ENCODE results near the gene ARTN.

The ARTN gene

DNA sequence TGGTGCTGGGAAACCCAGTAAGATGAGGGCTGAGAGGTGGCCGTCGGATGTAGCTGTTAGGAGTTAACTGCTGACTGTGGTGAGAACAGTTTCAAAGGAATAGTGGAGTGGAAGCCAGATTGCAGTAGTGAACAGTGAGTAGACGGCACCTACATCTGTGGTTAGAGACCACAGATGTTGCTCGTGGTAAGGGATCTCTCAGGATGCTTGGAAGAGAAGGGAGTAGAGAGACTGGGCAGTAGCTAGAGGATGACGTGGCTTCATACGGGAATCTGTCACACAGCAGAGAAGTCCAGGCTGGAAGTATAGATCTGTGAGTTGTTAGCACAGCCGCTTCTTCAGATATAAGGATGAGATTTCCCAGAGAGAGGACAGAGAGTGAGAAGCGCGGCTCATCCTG lies 7.8 kb upstream of the ARTN start:
- no peak for DNase-seq

GRCh38 chr1:43930168-43930948 lies 3.2 kb upstream of the ARTN start:
- no peak for DNase-seq

GRCh38 chr1:43930949-43931275 lies 2.7 kb upstream of the ARTN start:
- no peak for DNase-seq

DNA sequence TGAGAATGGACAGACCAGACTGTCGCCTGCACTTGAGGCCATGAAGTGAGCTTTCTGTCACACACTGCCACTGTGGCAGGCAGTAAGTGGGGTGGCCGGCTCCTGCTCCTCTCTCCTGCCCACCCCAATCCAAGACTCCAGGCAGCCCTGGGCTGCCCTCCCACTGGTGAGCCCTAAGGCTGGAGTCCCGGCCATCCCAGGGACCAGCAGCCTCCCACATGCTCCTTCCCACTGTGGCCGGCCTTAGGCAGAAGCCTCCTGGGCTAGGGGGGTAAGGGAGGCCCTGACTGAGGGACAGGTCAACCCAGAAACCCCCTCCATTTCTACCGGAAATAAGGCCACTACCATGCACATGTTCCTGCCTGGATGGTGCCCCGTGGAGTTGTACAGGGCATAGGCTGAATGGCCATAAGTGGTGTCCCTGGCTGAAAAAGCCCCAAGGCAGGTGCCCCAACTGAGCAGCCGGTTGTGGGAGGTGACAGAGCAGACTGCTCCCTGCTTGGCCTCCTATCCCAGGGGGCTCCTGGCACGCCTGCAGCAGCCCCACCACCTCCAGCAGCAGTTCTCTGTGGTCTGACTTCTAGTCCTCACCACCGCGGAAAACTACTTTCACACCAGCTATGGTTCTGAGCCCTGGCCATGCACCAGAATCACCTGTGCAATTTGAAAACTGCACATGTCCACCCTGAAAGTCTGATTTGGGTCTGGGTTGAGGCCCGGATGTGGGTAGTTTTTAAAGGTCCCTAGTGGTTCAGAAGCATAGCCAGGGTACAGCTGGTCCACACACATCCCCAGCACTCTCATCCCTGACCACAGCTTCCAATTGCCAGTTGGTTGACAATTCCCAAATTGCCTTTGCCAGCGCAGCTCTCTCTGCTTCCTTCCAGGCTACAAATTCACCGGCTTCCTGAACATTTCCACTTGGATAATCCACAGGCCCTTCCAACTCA lies 1.6 kb upstream of the ARTN start:
- DNase-seq: no peak

DNA sequence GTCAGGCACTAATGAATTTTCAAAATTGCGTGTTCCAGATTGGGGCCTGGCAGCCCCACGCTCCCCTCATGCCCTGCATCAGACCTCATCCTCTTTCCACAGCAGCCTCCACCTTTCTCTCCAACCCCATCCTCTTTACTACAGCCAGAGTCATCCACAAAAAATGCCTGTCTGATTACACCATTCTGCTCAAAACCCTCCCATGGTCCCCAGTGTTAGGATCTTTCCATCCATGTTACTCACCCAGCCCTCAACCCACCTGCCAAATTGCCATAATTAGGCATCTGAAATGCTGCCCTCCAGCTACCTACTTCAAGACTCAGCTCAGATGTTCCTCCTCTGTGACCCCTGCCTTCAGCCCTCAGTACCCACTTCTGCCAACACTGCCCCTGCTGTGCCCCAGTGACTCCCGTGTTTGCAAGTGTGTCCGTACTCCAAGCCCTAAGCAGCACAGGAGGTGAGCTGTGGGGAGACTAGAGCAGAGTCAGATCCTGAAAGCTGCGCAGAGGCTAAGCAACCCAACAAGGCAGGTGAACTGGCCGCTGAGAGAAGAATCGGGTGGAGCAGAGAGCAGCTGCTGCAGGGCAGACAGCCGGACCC lies 715 bp upstream of the ARTN start:
- DNase-seq: no peak

- peak; percentile 40 to 72 for DNase-seq
Observed at GRCh38 chr1:43934101-43934985, 742 bp downstream of the ARTN start.

- no peak for DNase-seq
Observed at GRCh38 chr1:43934986-43935324, 1.4 kb downstream of the ARTN start.

DNA sequence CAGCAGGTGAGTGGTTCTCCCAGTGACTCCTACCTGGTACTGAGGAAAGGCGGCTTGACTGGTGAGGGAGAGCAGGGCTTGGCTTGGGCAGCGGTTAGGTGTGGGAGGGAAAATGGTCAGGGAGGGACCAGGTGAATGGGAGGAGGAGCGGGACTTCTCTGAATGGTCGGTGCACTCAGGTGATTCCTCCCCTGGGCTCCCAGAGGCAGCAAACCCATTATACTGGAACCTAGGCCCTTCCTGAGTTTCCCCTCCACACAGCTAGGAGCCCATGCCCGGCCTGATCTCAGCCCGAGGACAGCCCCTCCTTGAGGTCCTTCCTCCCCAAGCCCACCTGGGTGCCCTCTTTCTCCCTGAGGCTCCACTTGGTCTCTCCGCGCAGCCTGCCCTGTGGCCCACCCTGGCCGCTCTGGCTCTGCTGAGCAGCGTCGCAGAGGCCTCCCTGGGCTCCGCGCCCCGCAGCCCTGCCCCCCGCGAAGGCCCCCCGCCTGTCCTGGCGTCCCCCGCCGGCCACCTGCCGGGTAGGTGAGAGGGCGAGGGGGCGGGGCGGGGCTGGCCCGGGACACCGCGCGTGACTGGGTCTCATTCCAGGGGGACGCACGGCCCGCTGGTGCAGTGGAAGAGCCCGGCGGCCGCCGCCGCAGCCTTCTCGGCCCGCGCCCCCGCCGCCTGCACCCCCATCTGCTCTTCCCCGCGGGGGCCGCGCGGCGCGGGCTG lies 2.3 kb downstream of the ARTN start:
- no peak for DNase-seq

GRCh38 chr1:43936431-43937151 lies 3.0 kb downstream of the ARTN start:
- DNase-seq: peak; percentile 30

DNA sequence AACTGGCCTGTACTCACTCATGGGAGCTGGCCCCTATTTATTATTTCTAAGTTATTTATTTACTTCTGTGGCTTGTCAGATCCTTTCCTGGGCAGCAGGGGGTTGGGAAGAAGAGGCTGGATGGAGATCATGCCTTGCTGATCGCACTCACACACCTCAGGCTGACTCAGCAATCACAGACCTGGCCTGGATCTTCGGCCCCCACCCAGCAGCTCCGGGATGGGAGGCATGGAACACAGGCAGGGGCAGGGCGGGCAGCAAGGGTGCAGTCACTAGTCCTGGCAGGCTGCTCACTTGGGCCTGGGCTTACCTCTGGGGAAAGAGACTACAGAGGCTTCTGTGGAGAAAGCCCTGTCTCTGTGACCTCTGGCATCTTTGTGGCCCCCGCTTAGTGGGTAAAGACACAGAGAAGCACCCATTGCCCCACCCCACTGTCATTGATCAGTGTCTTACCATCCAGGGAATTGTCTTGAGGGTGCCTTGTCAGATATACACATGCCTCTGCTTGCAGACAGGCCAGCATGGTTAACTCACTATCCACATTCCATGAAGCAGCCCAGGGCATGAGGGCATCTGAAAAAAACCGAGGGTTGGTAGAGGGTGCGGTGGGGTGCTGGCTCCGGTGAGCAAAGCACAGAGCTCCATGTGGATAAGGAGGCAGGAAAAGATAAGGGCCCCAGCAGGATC lies 3.7 kb downstream of the ARTN start:
- DNase-seq: no peak

DNA sequence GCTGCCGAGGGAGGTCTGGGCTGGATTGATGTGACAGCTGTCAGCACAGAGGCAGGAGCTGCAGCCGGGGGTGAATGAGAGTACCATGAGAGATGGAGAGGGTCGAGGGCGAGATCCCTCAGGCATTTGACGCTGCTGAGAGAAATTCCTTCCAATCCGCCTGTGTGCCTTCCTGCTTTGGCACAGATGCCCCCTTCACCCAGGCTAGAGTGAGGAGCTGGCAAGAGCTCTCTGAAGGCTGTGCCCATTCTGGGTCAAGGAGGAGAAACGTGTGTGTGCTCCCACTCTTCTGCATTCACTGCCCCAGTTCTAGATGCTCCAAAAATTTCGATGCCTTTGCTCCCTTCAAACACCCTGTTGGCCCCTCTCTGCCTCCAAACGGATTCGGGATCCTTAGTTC lies 4.8 kb downstream of the ARTN start:
- no peak for DNase-seq

DNA sequence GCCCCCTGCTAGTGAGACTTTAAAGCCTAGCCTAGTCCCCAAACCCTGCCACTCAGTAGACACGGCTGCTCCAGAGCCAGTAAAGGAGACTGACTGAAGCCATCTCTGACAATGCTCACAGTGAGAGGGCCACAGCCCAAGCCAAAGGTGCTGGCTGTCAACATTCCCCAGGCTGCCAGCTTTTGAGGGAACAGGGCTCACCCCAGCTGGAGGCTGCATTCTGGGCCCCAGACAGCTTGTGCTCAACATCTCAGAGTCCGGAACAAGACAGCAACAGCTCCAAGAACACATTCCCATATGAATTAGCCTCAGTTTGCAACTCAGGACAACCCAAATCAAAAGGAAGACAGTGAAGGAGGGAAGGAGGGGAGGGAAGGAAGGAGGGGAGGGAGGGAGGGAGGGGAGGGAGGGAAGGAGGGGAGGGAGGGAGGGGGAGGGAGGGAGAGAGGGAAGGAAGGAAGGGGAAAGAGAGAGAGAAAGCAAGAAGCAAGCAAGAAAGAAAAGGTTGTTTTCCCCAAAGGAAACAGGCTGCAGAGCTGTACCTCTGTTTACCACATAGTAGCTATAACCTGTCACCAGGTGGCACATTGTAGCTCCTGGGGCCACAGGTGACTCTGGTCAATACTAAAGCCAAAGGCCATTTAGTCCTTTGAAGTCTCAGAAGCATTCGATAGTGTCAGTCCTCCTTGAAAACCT lies 5.4 kb downstream of the ARTN start:
- DNase-seq: no peak

DNA sequence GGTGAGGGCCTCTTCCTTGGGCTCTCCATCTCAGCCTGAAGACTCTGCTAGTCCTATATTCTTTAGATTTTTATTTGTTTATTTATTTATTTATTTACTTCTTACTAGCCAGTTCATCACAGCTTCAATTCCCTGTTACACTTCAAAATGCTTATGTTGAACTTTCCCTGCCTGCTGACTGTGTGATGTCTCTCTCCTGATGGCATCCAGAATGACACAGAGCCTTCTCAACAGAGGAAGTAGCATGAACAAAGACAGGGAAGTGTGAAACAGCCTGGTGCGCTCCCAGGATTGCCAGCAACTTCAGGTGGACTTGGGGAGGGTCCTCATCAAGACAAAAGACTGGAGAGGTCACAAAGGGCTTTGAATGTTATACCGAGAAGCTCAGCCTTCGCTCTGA lies 8.8 kb downstream of the ARTN start:
- DNase-seq: no peak

GRCh38 chr1:43944860-43945259 lies 11.3 kb downstream of the ARTN start:
- no peak for DNase-seq

DNA sequence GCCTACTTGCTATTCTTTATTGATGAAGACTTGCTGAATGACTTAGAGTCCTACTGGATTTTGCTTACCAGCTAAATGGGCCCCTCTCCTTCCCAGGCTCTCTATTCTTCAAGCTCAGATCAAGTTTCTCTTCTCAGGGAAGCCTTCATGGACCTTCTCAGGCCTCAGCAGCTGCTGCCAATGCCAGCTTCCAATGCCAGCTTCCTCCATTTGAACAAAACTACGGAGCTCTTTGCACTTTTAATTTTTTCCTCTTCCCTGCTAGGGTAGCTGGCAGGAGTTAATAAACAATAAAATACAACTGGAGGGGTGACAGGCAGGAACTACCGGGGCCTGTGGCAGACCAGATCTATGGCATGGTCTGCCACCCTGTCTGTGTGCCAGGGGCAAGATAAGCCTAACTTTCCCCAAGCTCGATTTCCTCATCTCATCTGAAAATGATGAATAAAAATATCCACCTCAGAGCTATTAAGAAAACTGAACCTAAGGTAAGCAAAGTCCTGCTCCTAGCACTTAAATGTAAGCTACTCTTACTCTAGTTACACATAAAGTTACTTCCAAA lies 12.2 kb downstream of the ARTN start:
- DNase-seq: no peak

DNA sequence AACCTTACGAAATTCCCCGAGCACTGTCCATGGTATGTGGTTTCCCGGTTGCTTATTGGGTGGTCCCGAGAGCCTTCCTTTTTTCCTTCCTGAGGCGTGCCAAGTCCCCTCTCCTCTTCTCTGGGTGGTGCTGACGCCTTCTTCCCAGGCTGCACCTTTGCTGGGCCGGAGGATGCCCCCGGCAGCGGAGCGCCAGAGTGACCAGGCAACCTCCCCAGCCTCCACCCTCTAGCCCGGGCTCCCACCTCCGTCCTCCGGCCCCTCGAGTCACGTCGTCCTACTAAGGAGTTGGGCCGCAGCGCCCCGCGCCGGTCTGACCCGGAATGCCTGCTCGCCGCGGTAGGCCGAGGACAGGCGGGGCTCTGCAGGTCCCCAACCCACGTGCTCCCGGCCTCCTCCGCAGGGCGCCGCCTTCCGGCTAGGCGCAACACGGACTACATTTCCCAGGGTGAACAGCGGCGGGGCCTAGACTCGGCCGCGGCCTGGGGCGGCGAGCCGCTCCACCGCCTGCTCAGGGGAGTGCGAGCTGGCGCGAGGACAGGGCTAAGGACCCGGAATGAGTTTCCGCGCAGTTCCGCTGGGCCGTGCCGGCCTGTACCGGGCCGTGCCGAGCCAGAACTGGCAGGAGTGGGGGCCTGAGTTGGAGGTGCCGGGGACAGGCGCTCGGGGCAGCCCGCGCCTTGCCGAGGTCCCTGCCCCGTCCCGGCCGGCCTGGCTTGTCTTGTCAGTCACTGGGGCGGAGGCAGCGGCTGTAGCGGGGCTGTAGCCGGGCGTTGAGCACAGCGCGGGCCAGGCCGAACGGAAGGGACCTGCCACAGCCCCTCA lies 12.8 kb downstream of the ARTN start, which contains the start of gene IPO13:
Gene IPO13 (plus strand): TSS at position 715 of the 825 bp plus-strand sequence. CDS start 651 bp downstream, outside the sequence.
- DNase-seq: peak; percentile 93 to 97

DNA sequence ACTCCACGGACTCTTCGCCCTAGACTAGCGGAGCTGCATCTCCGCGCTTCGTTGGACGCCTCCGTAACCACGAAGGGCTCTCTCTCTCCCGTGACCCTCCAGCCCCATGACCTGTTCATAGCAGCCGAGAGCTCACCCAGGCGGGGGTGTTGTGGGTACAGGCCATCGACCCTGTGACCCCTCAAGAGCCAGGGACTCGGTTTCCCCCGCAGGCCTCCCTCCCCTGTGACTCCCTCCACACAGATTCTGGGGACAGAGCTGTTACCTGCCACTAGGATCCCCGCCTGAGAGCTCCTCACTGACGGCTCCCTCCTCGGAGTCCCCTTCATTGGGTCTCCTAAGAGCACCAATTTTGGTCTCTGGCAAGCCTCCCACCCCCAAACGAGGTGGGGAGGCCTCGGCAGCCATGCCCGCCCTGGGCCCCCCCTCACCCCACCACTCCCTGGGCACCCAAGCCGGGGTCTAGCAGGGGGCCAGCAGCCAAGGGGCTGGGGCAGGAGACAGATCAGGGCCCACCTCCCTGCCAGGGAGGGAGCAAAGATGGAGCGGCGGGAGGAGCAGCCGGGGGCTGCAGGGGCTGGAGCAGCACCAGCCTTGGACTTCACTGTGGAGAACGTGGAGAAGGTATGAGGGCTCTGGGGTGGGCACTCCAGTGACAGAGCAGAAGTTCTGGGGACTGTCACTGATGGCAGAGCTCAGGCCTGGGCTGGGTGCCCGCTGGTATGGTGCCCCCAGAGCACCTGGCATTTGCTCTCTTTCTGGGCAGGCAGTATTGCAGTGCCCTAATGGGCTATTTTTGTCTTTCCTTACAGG lies 13.7 kb downstream of the ARTN start:
- no peak for DNase-seq
